ENCODE results near the gene ADAD2. TPM values are rescaled to one million over a fixed set of nuclear protein-coding genes. Genes with fewer than 3 reads are reported as not detected.

Gene ADAD2
- not detected in 2 replicates for total RNA-seq

GRCh38 chr16:84190731-84191388 is at the start of gene ADAD2:
Gene ADAD2 (plus strand): TSS chr16:84191157. CDS start chr16:84191231, 74 bp downstream.

GRCh38 chr16:84144859-84145639 is 45.9 kb upstream of the ADAD2 start, which contains the start of the genes DNAAF1 and HSDL1:
Gene DNAAF1 (plus strand): TSS chr16:84145308. CDS start chr16:84145441, 133 bp downstream.
Gene HSDL1 (minus strand): TSS chr16:84145177. CDS start chr16:84131321, 13,856 bp downstream.

GRCh38 chr16:84186685-84187437 is 4.1 kb upstream of the ADAD2 start, which contains the start of gene TAF1C:
Gene TAF1C (minus strand): TSS chr16:84187057. CDS start chr16:84184988, 2,069 bp downstream.

GRCh38 chr16:84239909-84240308 is 49.0 kb downstream of the ADAD2 start, which contains the start of gene KCNG4:
Gene KCNG4 (minus strand): TSS chr16:84240012. CDS start chr16:84237485, 2,527 bp downstream.

Other genes starting within 250 kb of the ADAD2 start
- 1.2 and 2.1 TPM in 2 replicates for gene OSGIN1, start 237.9 kb upstream of the ADAD2 start, total RNA-seq
- gene NECAB2, start 222.9 kb upstream of the ADAD2 start, total RNA-seq: not detected in 2 replicates
- gene SLC38A8, start 148.4 kb upstream of the ADAD2 start, total RNA-seq: not detected in 2 replicates
- gene MBTPS1, start 74.2 kb upstream of the ADAD2 start, total RNA-seq: 56.5 and 72.5 TPM in 2 replicates
- gene HSDL1, start 46.0 kb upstream of the ADAD2 start, total RNA-seq: 12.0 and 13.5 TPM in 2 replicates
- gene DNAAF1, start 45.8 kb upstream of the ADAD2 start, total RNA-seq: not detected in 2 replicates
- 9.8 and 18.3 TPM in 2 replicates for gene TAF1C, start 4.1 kb upstream of the ADAD2 start, total RNA-seq
- gene KCNG4, start 48.9 kb downstream of the ADAD2 start, total RNA-seq: not detected in 2 replicates
- gene WFDC1, start 103.7 kb downstream of the ADAD2 start, total RNA-seq: not detected in 2 replicates
- gene ATP2C2, start 177.4 kb downstream of the ADAD2 start, total RNA-seq: 0.70 and 1.4 TPM in 2 replicates